HG03095 (cell line): ENCODE data around the gene CUTA.

ENCODE experiments used
- ATAC-seq: cut with Tn5 transposase; IDR thresholded peaks from one replicate; pipeline ENCODE4 v1.9.1; 2021; ENCODE audit warnings: moderate library complexity; ENCODE audit not compliant: unreplicated experiment

Gene CUTA

DNA sequence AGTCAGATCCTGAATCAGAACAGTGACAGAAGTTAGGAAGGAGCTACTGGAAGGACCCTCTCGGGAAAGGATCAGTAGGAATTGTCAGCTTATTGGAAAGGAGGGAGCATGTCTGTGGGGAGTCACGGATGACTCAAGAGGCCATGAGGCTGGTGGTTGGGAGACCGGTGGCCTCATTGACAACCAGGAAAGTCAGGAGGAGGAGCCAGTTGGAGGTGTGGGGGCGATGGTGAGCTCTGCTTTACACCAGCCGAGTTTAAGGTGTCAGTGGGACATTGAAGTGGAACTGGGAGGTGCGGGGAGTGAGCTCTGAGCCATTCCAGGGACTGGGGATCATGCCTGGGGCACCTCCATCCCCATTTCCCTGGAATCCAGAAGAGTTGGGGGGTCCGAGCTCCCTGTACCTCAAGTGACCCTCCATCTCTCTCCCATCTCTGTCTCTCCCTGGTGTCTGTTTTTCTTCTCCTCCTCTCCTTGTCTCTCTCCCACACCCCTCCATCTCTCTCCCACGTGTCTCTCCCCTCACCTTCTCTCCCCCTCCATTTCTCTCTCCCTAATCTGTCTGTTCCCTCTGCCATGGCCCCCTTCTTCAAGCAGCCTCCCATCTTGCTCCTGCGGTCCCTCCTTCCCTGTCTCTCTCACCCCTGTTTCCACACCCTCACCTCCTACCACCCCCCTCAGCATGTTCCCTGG, 22.2 kb upstream of the CUTA start:
- no peak for ATAC-seq

DNA sequence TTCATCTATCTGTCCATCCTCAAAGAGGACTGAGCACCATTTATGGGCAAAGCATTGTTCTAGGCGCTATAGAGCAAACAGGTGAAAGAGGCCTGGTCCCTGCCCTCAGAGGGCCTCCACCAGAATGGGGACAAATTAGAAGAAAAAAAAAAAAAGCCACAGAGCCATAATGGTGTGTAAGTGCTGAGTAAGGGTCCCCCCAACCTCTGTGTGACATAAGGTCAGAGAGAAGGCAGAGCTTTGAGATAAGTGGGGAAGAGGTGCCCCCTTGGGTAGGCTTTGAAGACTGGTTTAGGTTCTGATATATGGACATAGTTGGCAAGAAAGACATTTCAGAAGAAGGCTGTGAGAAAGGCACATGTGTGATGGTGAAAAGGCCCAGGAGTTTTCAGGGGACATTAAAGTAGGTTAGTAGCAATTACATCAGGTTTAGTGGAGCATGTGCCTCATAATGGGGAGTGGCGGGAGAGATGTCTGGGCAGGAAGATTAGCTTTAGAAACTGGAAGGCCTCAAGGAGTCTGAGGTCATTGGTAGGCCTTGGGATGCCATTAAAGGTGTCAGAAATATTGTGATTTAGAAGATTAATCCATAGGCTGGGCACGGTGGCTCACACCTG, 21.2 kb upstream of the CUTA start:
- no peak for ATAC-seq

DNA sequence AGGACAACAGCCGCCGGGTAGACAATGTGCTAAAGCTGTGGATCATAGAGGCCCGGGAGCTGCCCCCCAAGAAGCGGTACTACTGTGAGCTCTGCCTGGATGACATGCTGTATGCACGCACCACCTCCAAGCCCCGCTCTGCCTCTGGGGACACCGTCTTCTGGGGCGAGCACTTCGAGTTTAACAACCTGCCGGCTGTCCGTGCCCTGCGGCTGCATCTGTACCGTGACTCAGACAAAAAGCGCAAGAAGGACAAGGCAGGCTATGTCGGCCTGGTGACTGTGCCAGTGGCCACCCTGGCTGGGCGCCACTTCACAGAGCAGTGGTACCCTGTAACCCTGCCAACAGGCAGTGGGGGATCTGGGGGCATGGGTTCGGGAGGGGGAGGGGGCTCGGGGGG, 19.8 kb upstream of the CUTA start:
- ATAC-seq = no peak

DNA sequence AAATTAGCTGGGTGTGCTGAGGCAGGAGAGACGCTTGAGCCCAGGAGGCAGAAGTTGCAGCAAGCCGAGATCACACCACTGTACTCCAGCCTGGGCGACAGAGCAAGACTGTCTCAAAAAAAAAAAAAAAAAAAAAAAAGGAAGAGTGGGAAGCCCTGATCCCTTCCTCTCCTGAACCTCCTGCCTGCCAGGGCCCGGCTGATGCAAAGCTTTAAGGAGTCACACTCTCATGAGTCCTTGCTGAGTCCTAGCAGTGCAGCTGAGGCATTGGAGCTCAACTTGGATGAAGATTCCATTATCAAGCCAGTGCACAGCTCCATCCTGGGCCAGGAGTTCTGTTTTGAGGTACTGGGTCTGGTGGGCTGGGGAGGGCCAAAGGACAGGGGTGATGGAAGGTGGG, 17.1 kb upstream of the CUTA start:
- ATAC-seq = no peak

DNA sequence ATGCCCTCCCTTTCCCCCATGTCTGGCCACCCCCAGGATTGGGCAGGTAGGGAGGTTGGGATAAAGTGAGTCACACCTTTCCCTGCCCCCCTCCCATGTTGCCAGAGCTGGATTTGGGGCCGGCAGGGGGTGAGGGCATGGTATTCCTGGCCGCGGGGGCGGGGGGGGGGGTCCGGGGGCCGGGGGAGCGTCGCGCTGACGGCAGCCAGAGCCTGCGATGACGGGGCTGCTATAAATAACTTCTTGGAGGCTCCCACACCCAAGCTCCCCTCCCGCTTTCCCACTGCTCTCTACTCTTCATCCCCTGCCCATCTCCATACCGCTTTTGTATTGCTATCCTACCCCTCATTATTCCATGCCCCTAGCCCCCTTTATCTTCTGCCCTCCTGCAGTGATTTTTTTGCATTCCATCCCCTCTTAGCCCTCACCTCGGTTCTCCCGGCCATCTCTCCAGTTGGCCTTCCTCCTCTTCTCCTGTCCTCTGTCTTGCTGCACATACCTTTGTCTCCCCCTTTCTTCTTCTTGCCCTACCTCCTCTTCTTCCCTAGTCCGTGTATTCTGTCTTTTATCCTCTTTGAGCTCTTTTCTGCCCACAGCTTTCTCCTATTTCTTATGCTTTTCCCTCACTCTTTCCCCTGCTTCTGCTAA, 15.8 kb upstream of the CUTA start:
- ATAC-seq = no peak

DNA sequence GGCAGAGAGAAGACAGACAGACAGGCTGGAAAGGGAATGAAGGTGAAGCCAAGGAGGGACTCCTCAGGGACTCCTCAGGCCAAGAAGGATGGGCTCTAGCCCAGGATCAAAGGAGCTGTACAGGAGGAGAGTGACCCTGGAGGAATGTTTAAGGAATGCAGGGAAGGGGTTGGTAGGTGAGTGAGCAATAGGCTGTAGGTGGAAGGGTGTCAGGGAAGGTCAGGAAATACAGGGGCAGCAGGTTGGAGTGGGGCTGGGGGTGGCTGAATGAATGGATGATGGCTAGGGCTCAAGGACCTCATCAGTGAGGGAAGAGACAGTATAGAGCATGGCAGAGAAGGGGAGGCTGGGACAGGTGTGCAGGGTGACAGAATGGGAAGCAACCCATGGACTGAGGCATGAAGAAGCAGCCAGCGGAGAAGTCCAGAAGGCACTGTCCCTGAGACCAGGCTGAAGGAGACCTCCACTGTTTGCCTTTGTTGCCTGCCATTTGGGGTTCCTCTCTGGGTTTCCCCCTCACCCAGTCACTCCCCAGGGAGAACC, 15.2 kb upstream of the CUTA start:
- no peak for ATAC-seq

DNA sequence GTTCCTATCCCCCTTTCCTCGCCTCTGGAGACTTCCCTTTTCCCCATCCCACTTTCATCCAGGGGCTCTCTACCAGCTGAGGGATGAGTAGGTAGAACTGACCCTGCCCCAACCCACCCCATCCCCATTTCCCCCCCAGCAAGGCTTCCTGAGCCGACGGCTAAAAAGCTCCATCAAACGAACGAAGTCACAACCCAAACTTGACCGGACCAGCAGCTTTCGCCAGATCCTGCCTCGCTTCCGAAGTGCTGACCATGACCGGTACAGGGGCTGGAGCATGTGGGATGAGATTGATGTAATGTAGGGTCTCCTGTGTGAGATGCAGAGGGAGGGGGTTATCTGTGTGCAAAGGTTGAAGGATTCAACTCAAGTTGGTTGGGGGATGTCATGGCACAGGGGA, 14.6 kb upstream of the CUTA start:
- no peak for ATAC-seq

DNA sequence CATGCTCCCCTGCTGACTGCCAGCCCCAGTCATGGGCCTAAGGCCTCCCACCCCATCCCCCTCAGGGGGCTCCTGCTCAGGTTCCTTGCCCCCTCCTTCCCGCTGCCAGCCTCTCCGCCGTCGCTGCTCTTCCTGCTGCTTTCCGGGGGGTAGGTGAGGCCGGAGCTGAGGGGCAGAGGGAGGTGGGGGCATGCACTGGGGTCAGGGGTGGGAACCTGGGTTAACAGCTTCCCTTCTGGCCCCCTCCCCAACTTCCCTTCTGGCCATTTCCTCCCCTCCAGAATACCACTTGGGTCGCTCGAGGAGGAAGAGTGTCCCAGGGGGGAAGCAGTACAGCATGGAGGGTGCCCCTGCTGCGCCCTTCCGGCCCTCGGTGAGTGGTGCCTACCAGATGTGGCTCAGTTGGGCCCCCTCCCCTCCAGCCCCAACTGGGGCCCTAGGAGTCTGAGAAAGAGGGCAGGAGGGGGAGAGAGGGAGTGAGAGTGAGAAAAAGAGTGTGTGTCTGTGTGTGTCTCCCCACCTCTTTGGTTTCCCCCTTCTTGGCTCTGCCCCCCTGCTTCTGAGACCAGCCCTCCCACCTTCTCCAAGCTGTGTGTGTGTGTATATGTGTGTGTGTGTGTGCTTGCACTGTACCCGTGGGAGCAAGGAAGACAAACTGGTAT, 14.1 kb upstream of the CUTA start:
- ATAC-seq = no peak

DNA sequence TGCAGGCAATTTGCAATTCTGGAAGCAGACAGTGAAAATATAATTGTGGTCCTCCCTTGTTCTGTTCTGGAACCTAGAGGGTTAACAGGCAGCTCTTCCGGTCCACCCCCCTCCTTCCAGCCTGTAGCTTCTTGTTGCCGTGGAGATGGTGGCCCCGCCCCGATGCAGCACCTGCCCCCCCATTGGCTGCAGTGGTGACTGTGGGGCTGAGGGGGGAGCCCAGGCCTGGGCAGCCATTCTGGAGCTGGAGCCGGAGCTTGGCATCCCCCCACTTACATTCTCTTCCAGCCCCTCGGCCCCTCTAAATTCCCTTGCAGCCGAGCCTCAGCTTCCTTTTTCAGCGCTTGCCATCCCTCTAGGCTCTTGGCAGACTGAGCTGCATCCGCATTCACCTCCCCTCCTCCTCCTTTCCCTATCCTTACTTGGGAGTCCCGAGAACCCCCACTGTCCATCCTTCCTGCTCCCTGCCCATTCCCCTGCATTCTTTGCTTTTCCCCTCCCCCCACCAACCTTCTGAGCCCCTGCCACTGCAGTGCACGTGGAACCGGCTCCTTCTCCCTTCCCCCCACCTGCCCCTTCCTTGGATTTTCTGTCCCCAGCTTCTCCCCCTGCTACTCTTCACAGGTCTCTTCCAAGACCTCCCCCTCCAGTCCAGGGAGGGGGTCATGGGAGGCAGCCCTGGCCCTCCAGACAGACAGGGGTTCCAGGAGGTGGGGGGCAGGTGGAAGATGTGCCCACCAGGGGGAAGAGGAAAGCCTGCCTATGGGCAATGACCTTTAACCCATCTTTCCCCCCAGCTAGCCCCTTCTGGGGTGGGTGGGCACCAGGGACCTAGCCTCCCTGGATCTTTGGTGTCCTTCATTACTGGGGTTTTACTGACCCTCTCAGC, 13.3 kb upstream of the CUTA start:
- no peak for ATAC-seq

DNA sequence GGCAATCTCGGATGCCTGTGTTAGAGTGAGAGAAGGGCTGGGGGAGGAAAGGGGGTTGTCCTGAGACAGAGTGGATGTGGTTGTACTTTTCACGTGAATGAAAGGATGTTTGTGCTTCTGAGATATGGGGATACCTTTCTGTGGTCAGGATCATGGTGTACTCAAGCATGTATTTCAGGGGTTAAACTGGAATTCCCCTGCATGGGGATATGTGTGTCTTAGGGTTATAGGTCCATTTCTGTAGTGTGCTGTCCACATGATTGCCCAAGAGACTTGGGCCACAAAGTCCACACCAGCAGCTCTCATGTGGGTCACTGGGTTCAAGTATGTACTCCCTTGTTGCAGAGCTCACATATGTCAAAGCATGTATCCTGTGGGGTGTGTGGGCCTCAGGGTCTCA, 12.4 kb upstream of the CUTA start:
- ATAC-seq = no peak

DNA sequence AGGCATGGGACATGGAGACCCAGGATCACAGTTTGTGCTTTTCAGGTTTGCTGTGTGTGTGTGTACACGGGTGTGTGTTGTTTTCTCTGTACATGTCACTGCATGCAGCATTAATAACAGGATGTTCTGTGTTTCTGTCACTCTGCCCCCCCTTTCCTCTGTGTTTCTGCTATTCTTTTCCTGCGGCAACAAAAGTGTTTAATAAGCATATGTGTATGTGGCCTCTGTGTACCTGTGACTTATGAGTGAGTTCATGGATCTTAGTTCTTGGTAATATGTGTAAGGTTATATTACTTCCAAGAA, 11.8 kb upstream of the CUTA start:
- no peak for ATAC-seq

DNA sequence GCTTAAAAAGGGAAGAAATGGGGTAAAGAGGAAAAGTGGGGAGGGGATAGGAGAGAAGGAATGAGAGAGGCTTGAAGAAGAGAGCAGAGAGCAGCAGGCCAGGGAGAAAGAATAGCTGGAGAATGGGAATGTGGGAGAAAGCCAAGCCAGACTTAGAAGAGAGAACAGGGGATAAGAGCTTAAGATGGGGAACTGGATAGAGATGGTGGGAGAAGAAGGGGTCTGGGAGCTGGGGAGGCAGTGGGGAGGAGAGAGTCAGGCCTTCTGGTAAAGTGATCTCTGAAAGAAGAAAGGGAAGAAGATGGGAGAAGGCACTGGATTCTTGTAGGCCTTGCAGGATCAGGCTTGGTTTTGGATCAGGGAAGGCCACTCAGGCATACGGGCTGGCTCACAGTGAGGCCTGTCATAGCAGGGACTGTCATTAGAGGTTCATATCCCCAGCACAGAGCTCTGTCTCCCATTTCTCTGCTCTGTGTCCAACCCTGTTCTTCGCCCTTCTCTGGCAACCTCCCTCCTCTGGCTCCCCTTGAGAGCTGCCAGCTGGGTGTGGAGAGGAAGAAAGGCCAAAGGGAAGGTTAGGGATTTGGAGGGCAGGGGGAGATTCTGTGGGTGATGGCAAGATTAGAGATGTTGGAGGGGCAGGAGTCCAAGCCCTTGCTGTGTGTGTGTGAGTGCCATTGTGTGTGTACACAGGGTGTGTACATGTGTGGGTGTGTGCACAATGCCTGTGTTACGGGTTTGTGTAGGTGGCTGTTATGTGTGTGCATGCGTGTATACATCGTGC, 11.3 kb upstream of the CUTA start:
- ATAC-seq = no peak

DNA sequence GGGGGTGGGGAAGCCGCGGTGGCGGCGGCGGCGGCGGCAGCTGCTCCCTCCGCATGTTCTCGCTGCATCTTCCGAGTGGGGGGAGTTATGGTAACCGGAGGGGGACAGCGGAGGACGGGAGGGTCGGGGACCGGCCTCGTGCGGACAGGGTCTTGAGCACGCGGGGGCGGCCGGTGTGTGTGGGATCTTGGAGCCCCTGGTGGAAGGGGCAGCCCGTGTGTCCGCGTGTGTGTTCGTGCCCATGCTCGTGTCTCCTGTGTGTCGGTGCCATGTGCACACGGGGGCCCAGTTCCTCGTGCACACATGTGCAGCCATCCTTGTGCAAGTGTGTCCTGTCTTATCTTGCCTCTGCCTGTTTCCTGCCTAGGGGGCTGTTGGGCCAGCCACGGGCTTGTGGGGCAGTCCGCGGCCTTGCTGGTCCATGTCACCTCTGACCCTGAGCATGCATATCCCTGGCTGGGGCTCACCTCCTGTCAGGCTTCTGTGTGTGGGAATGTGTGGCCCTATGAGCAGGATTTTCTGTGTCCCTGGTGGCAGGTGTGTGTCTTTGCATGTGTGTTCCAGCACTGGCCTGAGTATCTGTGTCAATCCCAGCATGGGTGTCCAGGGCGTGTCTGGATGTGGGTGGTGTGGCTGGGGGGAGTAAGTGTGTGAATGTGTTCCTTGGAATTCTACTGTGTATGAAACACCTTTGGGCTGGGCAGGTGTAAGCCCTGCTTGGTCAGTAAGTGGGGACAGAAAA, 10.5 kb upstream of the CUTA start:
- ATAC-seq = no peak

DNA sequence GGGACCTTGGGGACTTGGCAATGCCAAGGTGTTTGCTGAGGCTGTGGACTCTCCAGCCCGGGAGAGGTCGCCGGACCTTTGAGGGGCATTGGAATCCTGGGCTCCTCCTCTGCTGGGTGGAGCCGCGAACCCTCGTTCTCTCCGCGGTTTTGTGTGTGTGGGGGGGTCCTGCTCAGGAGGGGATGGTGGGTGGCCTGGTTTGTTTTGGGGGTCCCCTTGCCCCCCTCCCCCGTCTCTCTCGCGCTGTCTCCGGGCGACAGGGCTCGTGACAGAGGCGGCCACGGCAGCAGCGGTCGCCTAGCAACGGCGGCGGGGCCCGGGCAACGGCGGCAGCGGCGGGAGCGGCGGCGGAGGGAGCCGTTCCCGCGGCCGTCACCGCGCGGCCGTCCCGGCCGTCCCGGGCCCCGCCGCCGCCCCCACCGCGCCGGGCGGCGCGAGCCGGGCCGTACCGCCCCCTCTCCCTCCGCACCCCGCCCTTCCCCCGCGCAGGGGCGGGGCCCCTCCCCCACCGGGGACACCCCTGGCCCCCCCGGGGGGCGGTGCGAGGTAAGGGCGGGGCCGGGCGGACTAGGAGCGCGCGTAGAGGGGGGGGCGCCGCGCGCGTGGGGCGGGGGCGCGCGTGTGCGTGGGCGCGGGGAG, 9.8 kb upstream of the CUTA start:
- no peak for ATAC-seq

DNA sequence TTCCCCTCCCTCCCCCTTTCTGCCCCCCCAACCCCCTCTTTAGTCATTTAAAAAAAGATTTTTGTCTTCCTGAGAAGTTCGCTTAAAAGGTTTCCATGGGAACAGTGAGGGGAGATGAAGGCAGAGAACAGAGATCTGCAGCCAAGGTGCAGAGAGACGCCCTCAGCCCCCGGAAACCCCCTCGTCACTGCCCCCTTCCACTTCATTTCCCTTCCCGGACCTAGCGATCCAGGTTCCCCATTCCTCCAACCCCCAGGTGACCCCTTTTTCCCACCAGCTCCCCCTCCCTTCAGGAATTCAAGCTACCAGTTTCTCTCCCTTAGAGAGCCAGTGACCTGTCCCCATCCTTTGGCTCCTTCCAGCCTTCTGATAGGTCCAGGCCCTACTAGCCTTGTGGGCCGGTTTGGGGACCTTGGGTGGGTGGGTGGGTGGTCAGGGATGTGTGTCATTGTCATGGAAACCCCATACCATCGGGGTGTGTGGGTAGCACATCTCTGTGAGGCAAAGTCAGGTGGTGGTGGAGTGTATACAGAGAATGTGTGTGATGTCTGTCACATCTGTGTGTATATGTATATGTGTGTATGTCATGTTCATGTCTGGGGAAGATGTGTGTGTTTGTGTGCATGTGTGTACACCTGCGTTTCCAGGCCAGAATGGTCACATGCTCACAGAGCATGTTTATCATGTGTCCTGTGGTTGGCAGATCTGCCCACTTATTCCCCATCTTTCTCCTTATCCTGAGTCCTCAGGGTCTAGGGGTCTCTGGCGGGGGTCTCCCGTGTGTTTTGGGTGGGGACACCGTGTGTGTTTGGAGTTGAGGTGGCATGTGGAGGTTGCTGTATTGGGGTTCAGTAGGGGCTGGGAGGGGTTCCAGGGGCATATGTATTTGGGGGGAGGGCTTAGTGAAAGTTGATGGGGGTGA, 8.9 kb upstream of the CUTA start:
- no peak for ATAC-seq

DNA sequence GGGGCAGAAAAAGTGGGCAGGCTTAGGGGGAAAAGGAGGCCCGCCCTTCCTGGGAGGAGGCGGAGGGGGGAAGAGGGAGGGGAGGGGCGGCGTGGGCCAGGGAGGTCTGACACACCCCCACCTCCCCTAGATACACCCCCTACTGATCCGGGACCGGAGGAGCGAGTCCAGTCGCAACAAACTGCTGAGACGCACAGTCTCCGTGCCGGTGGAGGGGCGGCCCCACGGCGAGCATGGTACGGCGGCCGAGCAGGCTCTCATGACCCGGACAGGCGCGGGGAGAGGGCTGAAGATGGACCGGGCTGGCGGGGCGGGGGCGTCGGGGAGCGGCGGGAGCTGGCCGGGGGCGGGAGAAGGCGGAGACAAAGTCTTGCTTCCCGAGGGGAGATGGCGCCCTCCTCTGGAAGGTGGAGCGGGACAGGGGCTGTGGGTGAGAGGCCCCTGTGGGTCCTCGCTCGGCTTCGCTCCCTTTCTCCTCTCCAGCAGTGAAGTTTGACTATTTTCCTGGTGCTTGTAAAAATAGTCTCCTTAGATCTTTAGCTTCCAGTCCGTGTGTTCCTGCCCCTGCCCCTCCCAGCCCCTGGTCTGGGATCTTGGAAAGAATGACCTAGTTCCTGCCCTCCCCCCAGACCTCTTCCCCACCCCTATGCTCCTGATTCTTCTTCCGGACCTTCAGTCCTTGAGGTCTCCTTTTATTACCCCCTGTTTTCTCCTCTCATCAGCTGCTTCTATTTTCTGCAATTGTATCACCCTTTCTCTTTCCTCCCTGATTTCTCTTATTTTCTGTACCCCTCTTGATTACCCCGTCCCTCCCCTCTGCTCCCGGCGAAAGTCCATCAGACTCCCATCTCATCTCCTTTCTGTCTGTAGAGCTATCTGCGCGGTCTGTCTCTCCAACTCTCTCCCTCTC, 8.0 kb upstream of the CUTA start:
- ATAC-seq = no peak
